Measurements from ENCODE around the gene TENM3.

- TF ChIP-seq CTCF (IDR thresholded peaks at IDR 0.05; ENCODE audit: poor library complexity): no peak
- TF ChIP-seq EZH2 (IDR thresholded peaks at IDR 0.05; ENCODE audit: borderline replicate concordance): no peak
- no peak for TF ChIP-seq EZH2phosphoT487 (IDR thresholded peaks at IDR 0.05; ENCODE audit: low read depth, severe bottlenecking, unreplicated experiment)
These were observed 310.5 kb downstream of the TENM3 start for GRCh38 chr4:182553653-182554052.

Measured in hepatocyte (in vitro differentiated cells).